VCaP (cell line): Measurements from ENCODE around the gene ZNF143.

Experiments
- H3K27ac ChIP-seq: fragments of 450-650 bp; 2 replicates; pipeline ENCODE4 v1.5.1; 2017
- TF ChIP-seq, protein P1 (sequence below): fragments of 450-650 bp; conservative IDR thresholded peaks from 2 replicates; pipeline ENCODE4 v1.5.1; 2017; ENCODE audit warnings: mild to moderate bottlenecking, moderate library complexity

Gene ZNF143

DNA sequence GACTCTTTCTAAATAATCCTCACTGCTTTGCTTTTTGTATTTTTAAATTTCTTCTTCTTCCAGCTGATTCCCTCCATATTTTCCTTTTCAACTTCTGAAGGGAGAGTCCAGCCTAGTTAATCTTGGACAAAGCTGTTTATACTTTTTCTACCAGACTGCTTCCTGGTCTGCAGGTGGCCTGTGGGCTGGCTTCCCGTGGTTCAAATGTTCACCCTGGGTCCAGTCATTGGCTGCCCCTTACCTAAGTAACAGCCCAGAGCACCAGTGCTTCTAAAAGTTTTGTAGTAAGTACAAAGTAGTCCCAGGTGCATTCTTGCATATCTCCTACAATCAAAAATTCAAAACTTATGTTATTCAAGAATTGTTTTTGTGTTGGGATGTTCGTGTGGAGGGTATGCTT, 19.1 kb downstream of the ZNF143 start:
- TF ChIP-seq, protein P1, sequence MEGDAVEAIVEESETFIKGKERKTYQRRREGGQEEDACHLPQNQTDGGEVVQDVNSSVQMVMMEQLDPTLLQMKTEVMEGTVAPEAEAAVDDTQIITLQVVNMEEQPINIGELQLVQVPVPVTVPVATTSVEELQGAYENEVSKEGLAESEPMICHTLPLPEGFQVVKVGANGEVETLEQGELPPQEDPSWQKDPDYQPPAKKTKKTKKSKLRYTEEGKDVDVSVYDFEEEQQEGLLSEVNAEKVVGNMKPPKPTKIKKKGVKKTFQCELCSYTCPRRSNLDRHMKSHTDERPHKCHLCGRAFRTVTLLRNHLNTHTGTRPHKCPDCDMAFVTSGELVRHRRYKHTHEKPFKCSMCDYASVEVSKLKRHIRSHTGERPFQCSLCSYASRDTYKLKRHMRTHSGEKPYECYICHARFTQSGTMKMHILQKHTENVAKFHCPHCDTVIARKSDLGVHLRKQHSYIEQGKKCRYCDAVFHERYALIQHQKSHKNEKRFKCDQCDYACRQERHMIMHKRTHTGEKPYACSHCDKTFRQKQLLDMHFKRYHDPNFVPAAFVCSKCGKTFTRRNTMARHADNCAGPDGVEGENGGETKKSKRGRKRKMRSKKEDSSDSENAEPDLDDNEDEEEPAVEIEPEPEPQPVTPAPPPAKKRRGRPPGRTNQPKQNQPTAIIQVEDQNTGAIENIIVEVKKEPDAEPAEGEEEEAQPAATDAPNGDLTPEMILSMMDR = no peak
- no peak overlapping the region for H3K27ac ChIP-seq

DNA sequence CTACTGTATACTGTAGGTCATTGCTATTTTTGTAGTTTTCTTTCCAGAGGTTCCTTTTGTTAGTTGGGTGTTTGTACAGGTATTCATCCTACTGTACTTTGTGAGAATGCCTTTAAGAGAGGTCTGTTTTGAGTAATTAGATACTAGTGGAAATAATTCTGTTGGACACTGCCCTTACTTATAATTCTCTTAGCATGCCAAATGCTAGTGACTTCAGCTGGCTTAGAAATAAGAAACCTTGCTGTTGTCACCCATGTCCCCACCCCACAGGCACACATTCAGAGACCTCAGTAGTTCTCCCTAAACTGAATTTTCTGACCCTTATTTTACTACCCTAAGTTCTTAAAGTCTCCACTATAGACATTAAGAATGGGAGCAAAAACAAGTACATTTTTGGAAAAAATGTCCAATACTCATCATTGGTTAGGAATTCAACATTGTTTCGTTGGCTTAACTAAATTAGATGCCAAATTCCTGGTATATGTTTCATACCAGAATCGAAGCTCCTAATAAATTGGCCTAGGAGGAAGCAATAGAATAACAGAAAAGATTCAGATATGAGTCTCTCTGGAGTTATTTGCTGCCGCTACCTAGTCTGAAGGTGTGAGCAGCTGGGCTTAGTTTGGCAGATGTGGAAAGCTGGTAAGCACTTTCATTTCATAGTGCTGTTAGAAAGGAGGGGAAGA, 28.4 kb downstream of the ZNF143 start:
- H3K27ac ChIP-seq = peak overlapping the region; percentile 23; the same call in 1 of the 2 replicates
- TF ChIP-seq, protein P1 = no peak

DNA sequence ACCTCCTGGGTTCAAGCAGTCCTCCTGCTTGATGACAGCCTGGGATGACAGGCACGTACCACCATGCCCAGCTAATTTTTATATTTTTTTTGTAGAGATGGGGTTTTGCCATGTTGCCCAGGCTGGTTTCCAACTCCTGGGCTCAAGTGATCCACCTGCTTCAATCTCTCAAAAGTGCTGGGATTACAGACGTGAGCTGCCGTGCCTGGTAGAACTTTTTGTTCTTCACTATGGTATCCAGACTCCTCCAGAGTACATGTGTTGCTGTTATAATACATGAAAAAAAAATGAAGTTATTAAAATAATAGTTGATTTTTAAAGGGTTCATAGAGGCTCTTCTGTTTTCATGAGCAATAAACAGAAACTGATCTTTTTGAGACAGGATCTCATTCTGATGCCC, 29.6 kb downstream of the ZNF143 start:
- TF ChIP-seq, protein P1 = no peak

DNA sequence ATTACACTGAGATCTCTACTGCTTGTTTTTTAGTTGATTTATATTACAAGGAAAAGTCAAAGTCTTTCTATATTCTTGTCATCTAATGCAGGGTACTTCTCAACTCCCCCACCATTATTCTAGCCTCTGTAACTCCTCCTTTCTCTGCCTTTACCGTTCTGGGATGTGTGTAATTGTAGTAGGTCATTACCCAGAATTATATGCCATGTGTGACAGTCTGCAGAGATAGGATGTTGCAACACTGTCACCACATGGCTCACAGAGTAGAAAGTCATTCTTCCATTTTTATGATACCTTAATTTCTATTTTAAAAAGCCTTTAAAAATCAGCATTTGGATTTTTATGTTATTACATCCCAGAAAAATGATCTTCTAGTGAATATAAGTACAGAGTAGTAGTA, 32.7 kb downstream of the ZNF143 start:
- TF ChIP-seq, protein P1 = no peak
- no peak overlapping the region for H3K27ac ChIP-seq

More for the DNA sequence above, 29.6 kb downstream of the ZNF143 start:
- H3K27ac ChIP-seq = no peak overlapping the region

DNA sequence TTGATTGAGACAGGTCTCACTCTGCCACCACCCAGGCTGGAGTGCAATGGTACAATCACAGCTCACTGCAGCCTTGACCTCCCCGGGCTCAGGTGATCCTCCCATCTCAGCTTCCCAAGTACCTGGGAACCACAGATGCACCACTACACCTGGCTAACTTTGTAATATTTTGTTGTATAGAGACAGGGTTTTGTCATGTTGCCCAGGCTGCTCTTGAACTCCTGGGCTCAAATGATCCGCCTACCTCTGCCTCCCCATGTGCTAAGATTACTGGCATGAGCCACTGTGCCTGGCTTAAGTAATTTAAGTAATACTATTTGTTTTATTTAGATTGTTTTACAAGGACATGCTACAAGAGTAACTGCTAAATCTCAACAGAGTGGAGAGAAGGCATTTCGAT, 33.5 kb downstream of the ZNF143 start:
- H3K27ac ChIP-seq = no peak overlapping the region
- TF ChIP-seq, protein P1 = no peak

DNA sequence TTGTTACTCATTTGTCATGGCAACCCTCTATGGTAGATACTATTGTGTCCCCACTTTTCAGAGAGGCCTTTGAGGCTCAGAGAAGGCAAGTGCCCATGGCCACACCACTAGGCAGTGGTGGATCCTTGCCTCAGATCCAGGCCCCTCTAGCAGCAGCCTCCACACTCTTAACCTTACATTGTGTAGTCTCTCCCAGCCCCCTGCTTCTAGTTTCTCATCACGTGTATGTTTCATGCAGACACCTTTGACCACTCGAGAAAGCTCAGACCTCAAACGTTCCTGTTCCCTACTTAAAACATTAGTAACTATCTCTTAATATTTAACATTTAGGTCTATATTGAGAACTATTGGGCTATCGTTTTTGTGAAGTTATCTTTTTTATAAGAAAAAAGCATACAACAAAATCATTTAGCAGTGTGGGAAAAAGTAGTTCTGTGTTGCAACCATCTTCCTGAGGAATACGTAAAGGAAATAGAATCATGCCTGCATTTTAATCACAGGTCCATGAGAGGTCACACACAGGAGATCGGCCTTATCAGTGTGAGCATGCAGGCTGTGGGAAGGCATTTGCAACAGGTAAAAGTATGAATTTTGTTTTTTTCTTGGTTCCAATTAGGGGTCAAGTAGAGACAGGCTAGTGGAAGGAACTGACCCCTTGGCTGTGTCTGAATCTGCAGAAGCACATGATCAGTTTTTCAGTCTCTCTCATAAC, 35.1 kb downstream of the ZNF143 start:
- TF ChIP-seq, protein P1 = no peak
- H3K27ac ChIP-seq = no peak overlapping the region

DNA sequence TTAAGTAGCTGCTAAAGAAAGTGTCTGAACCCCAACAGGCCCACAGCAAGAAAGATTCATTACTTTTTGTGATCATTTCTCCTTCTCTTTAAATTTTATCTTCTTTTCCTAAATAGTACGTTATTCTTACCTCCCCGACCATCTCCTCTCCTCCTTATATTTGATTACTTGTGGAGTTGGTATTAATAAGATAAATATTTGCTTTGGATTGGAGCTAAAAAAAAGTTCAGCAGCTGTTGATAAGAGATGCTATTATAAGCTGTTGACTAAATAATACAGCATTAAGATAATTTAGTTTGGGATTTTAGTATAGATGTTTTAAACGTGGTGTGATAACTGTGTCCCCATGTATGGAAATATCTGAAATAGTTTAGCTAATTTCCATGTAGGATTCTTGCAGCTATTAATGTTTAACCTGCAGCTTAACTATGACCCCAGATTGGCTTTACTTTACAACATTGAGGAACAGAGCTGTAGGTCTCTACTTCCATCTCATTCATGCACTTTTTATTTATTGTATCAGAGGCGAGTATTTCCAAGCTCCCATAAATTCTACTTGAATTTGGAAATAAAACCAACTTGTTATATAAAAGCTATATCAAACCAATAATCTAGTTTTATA, 37.8 kb downstream of the ZNF143 start:
- TF ChIP-seq, protein P1 = no peak
- peak overlapping the region; percentile 43; the same call in 1 of the 2 replicates for H3K27ac ChIP-seq
